Adrenal gland (tissue), 5 donors: ENCODE data around the gene CHRNG.

ENCODE experiments used
- POLR2A ChIP-seq, 2 donors: fragments of 450-650 bp; IDR thresholded peaks; one replicate each; pipeline ENCODE4 v1.6.1; 2017; ENCODE audit warnings: antibody characterized with exemption in 2 of 2, mild to moderate bottlenecking in 2 of 2, moderate library complexity in 1 of 2
- TF ChIP-seq, protein P1 (sequence below), 6 experiments: fragments of 450-650 bp in 4 of 6; fragments of 200-600 bp in 2 of 6; sonication (generic) in 1 of 6; IDR thresholded peaks; 1 replicate in 5 of 6; 2 replicates in 1 of 6; pipeline versions ENCODE4 v1.5.1 to v1.8.0; 2016 to 2021; ENCODE audit warnings: antibody characterized with exemption in 6 of 6, mild to moderate bottlenecking in 2 of 6, moderate library complexity in 1 of 6
- donor health status: DM: no; HTN: no; CAD: no.

DNA sequence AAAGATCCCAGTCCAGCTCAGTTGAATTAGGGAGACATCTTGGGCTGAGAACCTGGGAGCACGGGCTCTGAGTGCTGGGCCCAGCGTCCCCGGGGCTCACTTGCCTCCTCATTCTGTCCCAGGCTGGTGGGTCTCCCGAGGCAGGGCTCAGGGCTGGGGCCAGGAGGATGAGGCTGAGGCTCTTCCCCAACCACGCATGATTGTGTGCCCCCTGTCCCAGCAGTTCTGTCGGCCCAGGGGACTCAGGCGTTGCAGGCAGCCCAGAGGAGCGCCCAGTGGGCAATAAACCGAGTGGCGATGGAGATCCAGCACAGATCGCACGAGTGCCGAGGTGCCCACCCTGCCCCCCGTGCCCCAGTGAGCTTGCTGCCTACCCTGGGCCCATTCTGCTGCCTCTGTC, 18.4 kb upstream of the CHRNG start:
- no peak for TF ChIP-seq POLR2A (IDR thresholded peaks at IDR 0.05)
- TF ChIP-seq, protein P1, sequence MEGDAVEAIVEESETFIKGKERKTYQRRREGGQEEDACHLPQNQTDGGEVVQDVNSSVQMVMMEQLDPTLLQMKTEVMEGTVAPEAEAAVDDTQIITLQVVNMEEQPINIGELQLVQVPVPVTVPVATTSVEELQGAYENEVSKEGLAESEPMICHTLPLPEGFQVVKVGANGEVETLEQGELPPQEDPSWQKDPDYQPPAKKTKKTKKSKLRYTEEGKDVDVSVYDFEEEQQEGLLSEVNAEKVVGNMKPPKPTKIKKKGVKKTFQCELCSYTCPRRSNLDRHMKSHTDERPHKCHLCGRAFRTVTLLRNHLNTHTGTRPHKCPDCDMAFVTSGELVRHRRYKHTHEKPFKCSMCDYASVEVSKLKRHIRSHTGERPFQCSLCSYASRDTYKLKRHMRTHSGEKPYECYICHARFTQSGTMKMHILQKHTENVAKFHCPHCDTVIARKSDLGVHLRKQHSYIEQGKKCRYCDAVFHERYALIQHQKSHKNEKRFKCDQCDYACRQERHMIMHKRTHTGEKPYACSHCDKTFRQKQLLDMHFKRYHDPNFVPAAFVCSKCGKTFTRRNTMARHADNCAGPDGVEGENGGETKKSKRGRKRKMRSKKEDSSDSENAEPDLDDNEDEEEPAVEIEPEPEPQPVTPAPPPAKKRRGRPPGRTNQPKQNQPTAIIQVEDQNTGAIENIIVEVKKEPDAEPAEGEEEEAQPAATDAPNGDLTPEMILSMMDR (IDR thresholded peaks at IDR 0.05), result no peak
